CD8-positive, alpha-beta memory T cell (primary cell): ENCODE data around the gene HGD. TPM values are rescaled to one million over a fixed set of nuclear protein-coding genes. Genes with fewer than 3 reads are reported as not detected.

Source experiments
- CTCF ChIA-PET: fragments of 350-600 bp; sonication (Branson Sonifier 250); formaldehyde crosslinking; loops from one replicate; lab custom pipeline; 2021; ENCODE audit warnings: antibody characterized with exemption; lab: Charles Lee
- POLR2A ChIA-PET: fragments of 350-600 bp; sonication (Branson Sonifier 250); formaldehyde crosslinking; loops from one replicate; lab custom pipeline; 2021; ENCODE audit warnings: antibody characterized with exemption; lab: Charles Lee
- DNase-seq, 5 donors: peaks; one replicate each; pipeline versions ENCODE4 v3.0.0 to v3.0.0-alpha.2; 2020 to 2022; ENCODE audit warnings: mixed read lengths in 1 of 5
- H3K27ac ChIP-seq: one replicate; pipeline ENCODE4 v1.7.0; 2013; ENCODE audit warnings: low read depth, mild to moderate bottlenecking, low read length, moderate library complexity
- H3K27me3 ChIP-seq: 2 replicates; pipeline ENCODE4 v1.7.0; 2013; ENCODE audit warnings: low read length, mild to moderate bottlenecking; ENCODE audit not compliant: insufficient read depth, poor library complexity, severe bottlenecking
- H3K36me3 ChIP-seq: 2 replicates; pipeline ENCODE4 v1.7.0; 2013; ENCODE audit warnings: mild to moderate bottlenecking, low read length, moderate library complexity; ENCODE audit not compliant: insufficient read depth
- H3K4me1 ChIP-seq: 2 replicates; pipeline ENCODE4 v1.7.0; 2013; ENCODE audit warnings: mild to moderate bottlenecking, low read length, moderate library complexity; ENCODE audit not compliant: insufficient read depth
- H3K4me3 ChIP-seq: 2 replicates; pipeline ENCODE4 v1.7.0; 2013; ENCODE audit warnings: mild to moderate bottlenecking, low read length
- H3K9me3 ChIP-seq: 2 replicates; pipeline ENCODE4 v1.7.0; 2013; ENCODE audit warnings: mild to moderate bottlenecking, low read length
- H3K27ac Mint-ChIP-seq, 8 donors: one replicate each; pipeline ENCODE4 v1.8.0; 2020 to 2021; ENCODE audit warnings: mixed read lengths in 8 of 8, mild to moderate bottlenecking in 6 of 8, inconsistent platforms in 3 of 8, moderate library complexity in 3 of 8
- H3K27me3 Mint-ChIP-seq, 2 donors: one replicate each; pipeline ENCODE4 v1.8.0; 2020 to 2021; ENCODE audit warnings: mixed read lengths in 2 of 2, mild to moderate bottlenecking in 1 of 2, moderate library complexity in 1 of 2
- H3K36me3 Mint-ChIP-seq, 3 donors: one replicate each; pipeline ENCODE4 v1.8.0; 2020 to 2021; ENCODE audit warnings: mixed read lengths in 3 of 3, inconsistent platforms in 1 of 3, mild to moderate bottlenecking in 1 of 3
- H3K4me1 Mint-ChIP-seq, 3 donors: one replicate each; pipeline ENCODE4 v1.8.0; 2020 to 2021; ENCODE audit warnings: mixed read lengths in 3 of 3, inconsistent platforms in 1 of 3, mild to moderate bottlenecking in 1 of 3
- H3K4me3 Mint-ChIP-seq, 7 donors: one replicate each; pipeline ENCODE4 v1.8.0; 2020 to 2021; ENCODE audit warnings: mixed read lengths in 7 of 7, mild to moderate bottlenecking in 6 of 7, moderate library complexity in 4 of 7, inconsistent platforms in 2 of 7
- H3K9me3 Mint-ChIP-seq, 5 donors: one replicate each; pipeline ENCODE4 v1.8.0; 2020 to 2022; ENCODE audit warnings: mixed read lengths in 5 of 5, mild to moderate bottlenecking in 3 of 5, moderate library complexity in 2 of 5, inconsistent platforms in 1 of 5
- polyA plus RNA-seq: library from polyadenylated mRNA; unstranded; fragments of 300-500 nt; fragmentation: Illumina TruSeq; gene quantifications from one replicate; pipeline ENCODE4 v1.2.3, GENCODE V29; 2021
- total RNA-seq, 2 experiments: library from RNA; stranded (reverse); gene quantifications; one replicate each; pipeline ENCODE4 v1.2.3, GENCODE V29; 2021

HGD gene
- total and polyA plus RNA-seq, 3 experiments from 2014 or later, result 0.98 to 1.1 TPM; not detected in 1

GRCh38 chr3:120604382-120604781, 77.7 kb downstream of the HGD start:
- Histone ChIP-seq H3K4me3 (no peak overlapping the region), H3K27me3 (no peaks in the 10 kb centered on the region), H3K9me3 (no peaks in the 10 kb centered on the region), H3K27ac (no peak overlapping the region), H3K36me3 (peaks cover 13% of the 10 kb centered on the region), H3K4me1 (peaks cover 7% of the 10 kb centered on the region)
- no peak for DNase-seq
- Mint-ChIP-seq H3K9me3 (no peaks in the 10 kb centered on the region), H3K4me1 (peaks cover 0 to 7% (median 0%) of the 10 kb centered on the region in 3 donors), H3K4me3 (no peak overlapping the region), H3K27me3 (no peaks in the 10 kb centered on the region), H3K36me3 (peaks cover 4 to 31% (median 5%) of the 10 kb centered on the region in 3 donors), H3K27ac (no peak overlapping the region)
- CTCF ChIA-PET, result interaction anchor here (1.3 kb wide), 1 partner anchor 10 kb away, joined by 4 read pairs; no protein-coding TSS in a partner anchor
- POLR2A ChIA-PET, result no interaction called here

GRCh38 chr3:120602682-120603081, 79.4 kb downstream of the HGD start:
- peaks cover 14% of the 10 kb centered on the region for H3K36me3 ChIP-seq
- no peaks in the 10 kb centered on the region for H3K27me3 Mint-ChIP-seq
- CTCF ChIA-PET, result no interaction called here

GRCh38 chr3:120601554-120601953, 80.5 kb downstream of the HGD start:
- CTCF ChIA-PET, result no interaction called here
- POLR2A ChIA-PET, result no interaction called here
- H3K27ac ChIP-seq, result no peak overlapping the region
- Mint-ChIP-seq H3K27me3 (no peaks in the 10 kb centered on the region), H3K27ac (peak overlapping the region in 2 of 8 donors; percentile 52 to 55), H3K4me3 (no peak overlapping the region), H3K36me3 (peaks cover 4 to 42% (median 5%) of the 10 kb centered on the region in 3 donors), H3K4me1 (peaks cover 0 to 7% (median 0%) of the 10 kb centered on the region in 3 donors), H3K9me3 (no peaks in the 10 kb centered on the region)
- H3K36me3 ChIP-seq, result peaks cover 14% of the 10 kb centered on the region
- no peak for DNase-seq
- no peaks in the 10 kb centered on the region for H3K9me3 ChIP-seq
- no peaks in the 10 kb centered on the region for H3K27me3 ChIP-seq
- H3K4me3 ChIP-seq, result no peak overlapping the region
- peaks cover 31% of the 10 kb centered on the region for H3K4me1 ChIP-seq

More at GRCh38 chr3:120602682-120603081, 79.4 kb downstream of the HGD start:
- Mint-ChIP-seq H3K4me1 (peaks cover 0 to 7% (median 0%) of the 10 kb centered on the region in 3 donors), H3K27ac (peak overlapping the region in 2 of 8 donors; percentile 1 to 54), H3K36me3 (peaks cover 4 to 35% (median 5%) of the 10 kb centered on the region in 3 donors), H3K9me3 (no peaks in the 10 kb centered on the region), H3K4me3 (no peak overlapping the region)
- Histone ChIP-seq H3K27ac (no peak overlapping the region), H3K4me3 (no peak overlapping the region), H3K9me3 (no peaks in the 10 kb centered on the region), H3K27me3 (no peaks in the 10 kb centered on the region), H3K4me1 (peaks cover 23% of the 10 kb centered on the region)
- DNase-seq, result no peak
- POLR2A ChIA-PET, result no interaction called here

- Mint-ChIP-seq H3K9me3 (no peaks in the 10 kb centered on the region), H3K27ac (no peak overlapping the region), H3K4me1 (peaks cover 7 to 13% (median 10%) of the 10 kb centered on the region in 3 donors), H3K4me3 (no peak overlapping the region), H3K27me3 (no peaks in the 10 kb centered on the region), H3K36me3 (peaks cover 4 to 49% (median 5%) of the 10 kb centered on the region in 3 donors)
- ChIA-PET POLR2A (no interaction called here), CTCF (no interaction called here)
- Histone ChIP-seq H3K27ac (no peak overlapping the region), H3K4me1 (peaks cover 35% of the 10 kb centered on the region), H3K9me3 (no peaks in the 10 kb centered on the region), H3K27me3 (no peaks in the 10 kb centered on the region), H3K36me3 (peaks cover 14% of the 10 kb centered on the region), H3K4me3 (no peak overlapping the region)
- no peak for DNase-seq
Observed at GRCh38 chr3:120599211-120599610, 82.8 kb downstream of the HGD start.

GRCh38 chr3:120597445-120598049, 84.5 kb downstream of the HGD start:
- H3K9me3 Mint-ChIP-seq, result no peaks in the 10 kb centered on the region
- H3K27ac ChIP-seq, result no peak overlapping the region
- peak overlapping the region in 3 of 7 donors; percentile 69 to 79 (median 77) for H3K4me3 Mint-ChIP-seq
- peaks cover under 1 to 40% (median 2%) of the 10 kb centered on the region in 3 donors for H3K36me3 Mint-ChIP-seq
- no peaks in the 10 kb centered on the region for H3K27me3 ChIP-seq
- no peaks in the 10 kb centered on the region for H3K9me3 ChIP-seq
- H3K36me3 ChIP-seq, result peaks cover 9% of the 10 kb centered on the region
- H3K4me1 Mint-ChIP-seq, result peaks cover 7 to 13% (median 10%) of the 10 kb centered on the region in 3 donors
- H3K27me3 Mint-ChIP-seq, result peaks cover 0 to under 1% of the 10 kb centered on the region in 2 donors
- ChIA-PET CTCF (interaction anchor here (0.7 to 1.0 kb wide), 3 partner anchors 39 to 197 kb away, joined by 3 read pairs; no protein-coding TSS in a partner anchor), POLR2A (interaction anchor here (0.6 kb wide), 1 partner anchor 41 kb away, joined by 6 read pairs; no protein-coding TSS in a partner anchor)
- DNase-seq, result no peak
- peak overlapping the region; percentile 48 for H3K4me3 ChIP-seq
- H3K27ac Mint-ChIP-seq, result peak overlapping the region in 3 of 8 donors; percentile 77 to 87 (median 83)
- H3K4me1 ChIP-seq, result peaks cover 35% of the 10 kb centered on the region

- peak overlapping the region in 6 of 7 donors; percentile 86 to 99 (median 90) for H3K4me3 Mint-ChIP-seq
- peaks cover 0 to 1% (median 0%) of the 10 kb centered on the region in 5 donors for H3K9me3 Mint-ChIP-seq
- Histone ChIP-seq H3K36me3 (peaks cover 6% of the 10 kb centered on the region), H3K27me3 (no peaks in the 10 kb centered on the region), H3K9me3 (no peaks in the 10 kb centered on the region), H3K4me3 (peak overlapping the region; percentile 99), H3K4me1 (peaks cover 35% of the 10 kb centered on the region), H3K27ac (peak overlapping the region; percentile 96)
- ChIA-PET CTCF (interaction anchor here (0.7 to 1.7 kb wide), 7 partner anchors 26 to 198 kb away, joined by 3 to 11 read pairs (median 4); partner anchors contain the start of genes GTF2E1 and RABL3), POLR2A (interaction anchor here (0.6 to 1.6 kb wide), 6 partner anchors 40 to 1098 kb away, joined by 3 to 6 read pairs (median 4); partner anchors contain the start of genes LRRC58 and TIMMDC1)
- peaks cover 0 to 2% of the 10 kb centered on the region in 2 donors for H3K27me3 Mint-ChIP-seq
- peaks cover 0 to 34% (median 1%) of the 10 kb centered on the region in 3 donors for H3K36me3 Mint-ChIP-seq
- no peak for DNase-seq
- peak overlapping the region in 7 of 8 donors; percentile 96 to 100 (median 98) for H3K27ac Mint-ChIP-seq
- peaks cover 7 to 13% (median 10%) of the 10 kb centered on the region in 3 donors for H3K4me1 Mint-ChIP-seq
Observed at GRCh38 chr3:120596853-120597223, 85.2 kb downstream of the HGD start.

GRCh38 chr3:120596116-120596852, 85.8 kb downstream of the HGD start, which contains the start of gene NDUFB4:
NDUFB4 (plus strand) TSS chr3:120596336; CDS start chr3:120596360, 24 bp downstream.
- peaks cover 0 to 2% of the 10 kb centered on the region in 2 donors for H3K27me3 Mint-ChIP-seq
- POLR2A ChIA-PET, result interaction anchor here (0.8 to 1.6 kb wide), 7 partner anchors 123 to 1098 kb away, joined by 3 to 12 read pairs (median 5); partner anchors contain the start of genes GTF2E1, LRRC58, RABL3 and TIMMDC1
- peaks cover 7 to 13% (median 10%) of the 10 kb centered on the region in 3 donors for H3K4me1 Mint-ChIP-seq
- Histone ChIP-seq H3K9me3 (no peaks in the 10 kb centered on the region), H3K27ac (peak within 1 kb of the TSS; percentile 96), H3K36me3 (peaks cover 6% of the 10 kb centered on the region), H3K4me1 (peaks cover 35% of the 10 kb centered on the region), H3K27me3 (no peaks in the 10 kb centered on the region), H3K4me3 (peak within 1 kb of the TSS; percentile 99)
- peak within 1 kb of the TSS in 7 of 8 donors; percentile 96 to 100 (median 98) for H3K27ac Mint-ChIP-seq
- peaks cover 0 to 1% (median 0%) of the 10 kb centered on the region in 5 donors for H3K9me3 Mint-ChIP-seq
- DNase-seq, result peak; percentile 92 to 98 (median 95)
- H3K36me3 Mint-ChIP-seq, result peaks cover 0 to 29% (median under 1%) of the 10 kb centered on the region in 3 donors
- CTCF ChIA-PET, result interaction anchor here (1.0 to 1.7 kb wide), 13 partner anchors 26 to 199 kb away, joined by 3 to 22 read pairs (median 4); partner anchors contain the start of genes GTF2E1 and RABL3
- peak within 1 kb of the TSS in 6 of 7 donors; percentile 86 to 99 (median 90) for H3K4me3 Mint-ChIP-seq
